Small intestine (tissue), 7 donors: ENCODE data around the gene LSM4. TPM values are rescaled to one million over a fixed set of nuclear protein-coding genes. Genes with fewer than 3 reads are reported as not detected.

Source experiments
- DNase-seq, 2 donors: peaks; one replicate each; pipeline versions ENCODE4 v3.0.0 to v3.0.0-alpha.2; 2013
- FAIRE-seq: peaks from 2 replicates; lab custom pipeline; 2012; peaks lifted over from hg19 to GRCh38; lab: Jason Lieb, UNC
- H3K27ac ChIP-seq, 3 donors: one replicate each; pipeline ENCODE4 v1.5.1; 2013; ENCODE audit warnings: low read length in 2 of 3, mild to moderate bottlenecking in 2 of 3, control low read depth in 1 of 3, inconsistent platforms in 1 of 3, low read depth in 1 of 3, moderate library complexity in 1 of 3
- H3K27me3 ChIP-seq, 3 donors: one replicate each; pipeline ENCODE4 v1.6.1; 2013; ENCODE audit warnings: low read length in 3 of 3, inconsistent platforms in 1 of 3; ENCODE audit not compliant: control insufficient read depth in 3 of 3, insufficient read depth in 3 of 3
- H3K36me3 ChIP-seq, 3 donors: one replicate each; pipeline ENCODE4 v1.6.1; 2013; ENCODE audit warnings: low read length in 3 of 3, inconsistent platforms in 1 of 3, low read depth in 1 of 3, mild to moderate bottlenecking in 1 of 3, moderate library complexity in 1 of 3; ENCODE audit not compliant: control insufficient read depth in 3 of 3, insufficient read depth in 2 of 3
- H3K4me1 ChIP-seq, 3 donors: one replicate each; pipeline ENCODE4 v1.6.1; 2013; ENCODE audit warnings: low read length in 2 of 3, inconsistent platforms in 1 of 3, low read depth in 1 of 3, mild to moderate bottlenecking in 1 of 3, moderate library complexity in 1 of 3; ENCODE audit not compliant: control insufficient read depth in 3 of 3, insufficient read depth in 2 of 3
- H3K4me3 ChIP-seq, 3 donors: one replicate each; pipeline ENCODE4 v1.5.1; 2013; ENCODE audit warnings: low read length in 3 of 3, control low read depth in 1 of 3, inconsistent platforms in 1 of 3, low read depth in 1 of 3, mild to moderate bottlenecking in 1 of 3, moderate library complexity in 1 of 3
- H3K9me3 ChIP-seq, 2 donors: one replicate each; pipeline ENCODE4 v1.6.1; 2013; ENCODE audit warnings: low read depth in 1 of 2, low read length in 1 of 2; ENCODE audit not compliant: control insufficient read depth in 2 of 2, insufficient read depth in 1 of 2
- WGBS, 3 donors: extraction: QIAGEN DNeasy Blood & Tissue Kit; methylation state at CpG; one replicate each; pipeline ENCODE4 v1.1.7; 2013; 5-methylcytosine and 5-hydroxymethylcytosine counted together
- polyA plus RNA-seq, 4 donors: library from polyadenylated mRNA; stranded (reverse) in 3 of 4; unstranded in 1 of 4; fragments of 200-250 nt in 3 of 4; fragments of 120-200 nt in 1 of 4; gene quantifications; one replicate each; pipeline versions ENCODE4 v1.2.1 to v1.2.3, GENCODE V29; 2013
- donor health status: healthy with polysubstance abuse.
- donor health status: control.
- donor health status: control.
- donor health status: Bipolar disorder and iron deficiency.
- donor health status: healthy.

The LSM4 gene
- polyA plus RNA-seq, 4 donors, result 102 to 269 (median 186) TPM

DNA sequence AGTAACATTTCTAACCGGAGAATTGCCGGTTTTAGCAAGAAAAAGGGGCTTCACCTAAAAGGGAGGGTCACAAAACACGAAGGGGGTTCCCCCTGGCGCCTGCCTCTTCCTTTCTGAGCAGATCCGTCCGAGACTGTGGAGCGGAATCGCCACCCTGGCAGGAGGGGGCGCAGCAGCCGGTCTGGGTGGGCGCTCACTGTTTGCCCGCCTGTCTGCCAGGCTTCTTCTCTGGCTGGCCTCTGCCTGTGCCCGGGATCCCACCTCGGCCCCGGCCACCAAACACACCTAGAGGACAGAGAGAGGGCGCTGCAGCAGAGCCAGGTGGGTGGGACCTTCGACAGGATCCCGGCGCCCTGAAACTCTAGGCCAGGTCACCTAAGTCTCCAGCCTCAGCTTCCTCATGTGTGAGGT is 15.6 kb downstream of the LSM4 start:
- Histone ChIP-seq H3K4me1 (peaks cover 7 to 63% (median 12%) of the 10 kb centered on the region in 3 donors), H3K4me3 (no peak overlapping the region), H3K9me3 (no peaks in the 10 kb centered on the region), H3K27me3 (no peaks in the 10 kb centered on the region), H3K27ac (peak overlapping the region; percentile 44 to 63 (median 50)), H3K36me3 (peaks cover 2 to 71% (median 4%) of the 10 kb centered on the region in 3 donors)
- FAIRE-seq, result no peak
- 71 to 90% (median 90%) methylated on average over 19 of the region's 19 CpGs for WGBS, 3 donors
- DNase-seq, result no peak

DNA sequence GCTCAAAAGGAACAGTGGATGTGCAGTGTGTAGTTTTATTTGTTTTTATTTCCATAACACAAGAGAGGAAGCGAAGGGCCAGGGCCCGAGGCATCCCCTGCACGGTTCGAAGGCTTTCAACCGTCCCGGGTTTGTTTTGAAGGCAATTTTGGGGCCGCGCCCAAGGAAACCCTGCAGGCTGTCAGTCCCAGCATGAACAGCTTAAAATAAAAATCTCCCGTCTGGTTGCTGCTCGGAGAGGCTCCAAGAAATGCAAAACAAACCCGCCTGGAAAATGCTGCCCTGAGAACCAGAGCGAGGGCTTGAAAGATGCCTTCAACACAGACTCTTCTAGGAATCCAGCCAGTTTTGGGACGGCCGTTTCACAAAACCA is 16.0 kb downstream of the LSM4 start:
- no peak for FAIRE-seq
- H3K27ac ChIP-seq, result peak overlapping the region in 2 of 3 donors; percentile 44 to 63

DNA sequence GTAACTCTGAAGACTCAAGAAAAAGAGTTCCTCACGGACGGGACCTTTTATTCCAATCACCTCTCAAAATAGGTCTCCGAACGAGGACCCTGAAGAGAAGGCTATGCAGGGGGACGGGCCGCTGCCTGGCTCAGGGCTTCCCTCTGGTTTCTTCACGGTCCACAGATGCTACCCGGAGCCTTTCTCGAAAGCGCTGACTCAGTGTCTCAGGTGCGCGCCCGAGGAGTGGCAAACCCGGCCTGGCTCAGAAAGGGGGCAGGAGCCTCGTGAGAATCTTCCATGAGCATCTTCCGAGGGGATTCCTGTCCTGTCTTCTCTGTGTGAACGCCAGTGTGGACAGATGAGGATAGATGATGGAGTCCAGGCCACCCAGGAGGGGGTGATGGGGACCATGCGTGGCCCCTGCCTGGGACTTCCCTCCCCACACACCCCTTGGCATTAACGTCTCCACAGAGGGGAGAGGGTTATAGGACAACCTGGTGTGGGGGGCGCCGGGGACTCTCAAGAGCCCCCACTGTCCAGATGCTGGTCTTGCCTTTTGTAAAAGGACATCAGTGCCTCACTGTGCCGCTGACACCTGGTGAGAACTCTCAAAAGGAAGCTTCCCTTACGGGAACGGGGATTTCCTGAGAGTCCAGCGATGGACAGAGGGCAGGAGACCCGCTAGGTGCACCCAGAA is 16.5 kb downstream of the LSM4 start:
- H3K36me3 ChIP-seq, result peaks cover 2 to 61% (median 4%) of the 10 kb centered on the region in 3 donors
- peak overlapping the region in 2 of 3 donors; percentile 63 to 97 for H3K27ac ChIP-seq
- no peaks in the 10 kb centered on the region for H3K9me3 ChIP-seq
- DNase-seq, result no peak
- peaks cover 7 to 53% (median 12%) of the 10 kb centered on the region in 3 donors for H3K4me1 ChIP-seq
- no peaks in the 10 kb centered on the region for H3K27me3 ChIP-seq
- no peak for FAIRE-seq
- 75 to 82% (median 82%) methylated on average over 26 of the region's 26 CpGs for WGBS, 3 donors
- no peak overlapping the region for H3K4me3 ChIP-seq

More for the DNA sequence above, 16.0 kb downstream of the LSM4 start:
- peaks cover 7 to 59% (median 12%) of the 10 kb centered on the region in 3 donors for H3K4me1 ChIP-seq
- no peak for DNase-seq
- no peaks in the 10 kb centered on the region for H3K27me3 ChIP-seq
- 51 to 78% (median 75%) methylated on average over 14 of the region's 14 CpGs for WGBS, 3 donors
- peaks cover 2 to 67% (median 4%) of the 10 kb centered on the region in 3 donors for H3K36me3 ChIP-seq
- no peak overlapping the region for H3K4me3 ChIP-seq
- H3K9me3 ChIP-seq, result no peaks in the 10 kb centered on the region

DNA sequence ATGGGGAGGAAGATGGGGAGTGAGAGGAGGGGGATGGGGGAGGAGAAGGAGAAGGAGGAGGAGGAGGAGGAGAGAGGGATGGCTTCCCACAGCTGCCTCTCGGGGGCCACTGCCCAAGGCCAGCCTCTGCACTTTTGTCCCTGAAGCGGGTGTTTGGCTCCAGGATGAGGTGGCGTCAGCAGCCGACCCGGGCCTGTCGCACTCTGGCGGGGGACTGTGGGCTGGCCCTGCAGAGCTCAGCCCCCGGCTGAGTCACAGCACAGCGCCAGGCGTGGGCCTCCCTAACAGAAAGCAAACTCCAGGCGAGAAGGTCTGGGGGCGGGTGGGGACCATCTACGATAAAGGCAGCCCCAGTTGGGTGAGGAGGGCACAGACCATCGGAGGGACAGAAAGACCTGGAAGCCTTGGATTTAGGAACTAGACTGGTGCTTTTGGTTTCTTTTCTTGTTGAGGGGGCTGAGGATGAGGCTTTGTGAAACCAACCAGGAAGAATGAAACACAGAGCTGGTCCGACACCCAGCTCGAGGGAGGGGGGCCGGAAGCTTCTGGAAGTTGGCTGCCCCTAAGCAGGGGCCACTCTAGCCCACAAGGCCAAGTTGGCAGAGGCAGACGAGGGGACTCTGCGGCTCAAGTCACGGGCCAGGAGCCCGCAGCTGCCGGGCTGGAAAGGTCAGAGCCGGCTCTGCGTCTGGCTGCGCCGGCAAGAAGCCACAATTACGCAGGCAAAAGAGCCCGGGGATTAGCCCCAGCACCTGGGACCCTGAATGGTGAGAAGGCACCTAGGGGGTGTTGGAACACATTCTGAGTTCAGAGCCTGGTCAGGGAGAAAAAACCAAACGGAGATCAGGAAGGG is 18.2 kb downstream of the LSM4 start:
- no peak for FAIRE-seq
- peak overlapping the region; percentile 24 to 45 (median 31) for H3K4me3 ChIP-seq
- peak; percentile 78 to 91 for DNase-seq
- peaks cover 3 to 41% (median 12%) of the 10 kb centered on the region in 3 donors for H3K4me1 ChIP-seq
- peak overlapping the region; percentile 79 to 100 (median 97) for H3K27ac ChIP-seq
- WGBS, 3 donors, result 1 to 9% (median 3%) methylated on average over 29 of the region's 29 CpGs
- peaks cover 2 to 46% (median 4%) of the 10 kb centered on the region in 3 donors for H3K36me3 ChIP-seq
- H3K27me3 ChIP-seq, result no peaks in the 10 kb centered on the region
- H3K9me3 ChIP-seq, result no peaks in the 10 kb centered on the region

DNA sequence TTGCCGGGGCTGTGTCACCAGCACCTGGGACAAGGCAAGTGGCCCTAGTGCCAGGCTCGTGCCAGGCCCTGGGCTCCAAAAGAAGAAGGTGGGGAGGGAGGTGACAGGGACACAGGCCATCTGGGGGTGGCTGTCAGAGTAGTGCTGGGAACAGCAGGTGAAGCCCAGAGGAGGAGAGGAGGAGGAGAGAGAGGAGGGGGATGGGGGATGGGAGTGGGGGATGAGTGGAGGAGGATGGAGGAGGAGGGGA is 18.7 kb downstream of the LSM4 start:
- H3K27me3 ChIP-seq, result no peaks in the 10 kb centered on the region
- H3K4me3 ChIP-seq, result peak overlapping the region in 2 of 3 donors; percentile 31 to 45
- WGBS, 3 donors, result 5 to 15% (median 7%) methylated on average over 2 of the region's 2 CpGs
- FAIRE-seq (no peak), DNase-seq (no peak)
- H3K9me3 ChIP-seq, result no peaks in the 10 kb centered on the region
- H3K4me1 ChIP-seq, result peaks cover 3 to 36% (median 12%) of the 10 kb centered on the region in 3 donors
- H3K27ac ChIP-seq, result peak overlapping the region; percentile 79 to 100 (median 97)
- peaks cover 0 to 41% (median 0%) of the 10 kb centered on the region in 3 donors for H3K36me3 ChIP-seq

DNA sequence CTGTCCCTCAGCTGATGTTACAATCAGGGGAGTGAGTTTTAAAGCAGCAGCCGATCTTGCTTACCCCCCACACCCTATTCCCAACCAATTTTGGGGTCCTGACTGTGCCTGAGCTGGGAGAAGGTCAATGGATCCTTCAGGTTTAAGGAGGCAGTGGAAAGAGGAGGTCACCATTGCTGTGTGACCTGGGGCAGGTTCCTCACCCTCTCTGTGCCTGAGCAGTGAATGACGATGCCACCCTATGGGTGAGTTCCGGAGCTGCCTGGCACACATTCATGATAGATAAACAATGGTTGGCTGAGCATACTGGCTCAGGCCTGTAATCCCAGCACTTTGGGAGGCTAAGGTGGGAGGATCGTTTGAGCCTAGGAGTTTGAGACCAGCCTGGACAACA is 21.2 kb downstream of the LSM4 start:
- Histone ChIP-seq H3K36me3 (peaks cover 0 to 17% (median 0%) of the 10 kb centered on the region in 3 donors), H3K27me3 (no peaks in the 10 kb centered on the region), H3K27ac (peak overlapping the region in 2 of 3 donors; percentile 59 to 66), H3K9me3 (no peaks in the 10 kb centered on the region), H3K4me1 (peaks cover 3 to 36% (median 12%) of the 10 kb centered on the region in 3 donors), H3K4me3 (no peak overlapping the region)
- FAIRE-seq, result no peak
- no peak for DNase-seq
- WGBS, 3 donors, result 50 to 77% (median 59%) methylated on average over 4 of the region's 4 CpGs

DNA sequence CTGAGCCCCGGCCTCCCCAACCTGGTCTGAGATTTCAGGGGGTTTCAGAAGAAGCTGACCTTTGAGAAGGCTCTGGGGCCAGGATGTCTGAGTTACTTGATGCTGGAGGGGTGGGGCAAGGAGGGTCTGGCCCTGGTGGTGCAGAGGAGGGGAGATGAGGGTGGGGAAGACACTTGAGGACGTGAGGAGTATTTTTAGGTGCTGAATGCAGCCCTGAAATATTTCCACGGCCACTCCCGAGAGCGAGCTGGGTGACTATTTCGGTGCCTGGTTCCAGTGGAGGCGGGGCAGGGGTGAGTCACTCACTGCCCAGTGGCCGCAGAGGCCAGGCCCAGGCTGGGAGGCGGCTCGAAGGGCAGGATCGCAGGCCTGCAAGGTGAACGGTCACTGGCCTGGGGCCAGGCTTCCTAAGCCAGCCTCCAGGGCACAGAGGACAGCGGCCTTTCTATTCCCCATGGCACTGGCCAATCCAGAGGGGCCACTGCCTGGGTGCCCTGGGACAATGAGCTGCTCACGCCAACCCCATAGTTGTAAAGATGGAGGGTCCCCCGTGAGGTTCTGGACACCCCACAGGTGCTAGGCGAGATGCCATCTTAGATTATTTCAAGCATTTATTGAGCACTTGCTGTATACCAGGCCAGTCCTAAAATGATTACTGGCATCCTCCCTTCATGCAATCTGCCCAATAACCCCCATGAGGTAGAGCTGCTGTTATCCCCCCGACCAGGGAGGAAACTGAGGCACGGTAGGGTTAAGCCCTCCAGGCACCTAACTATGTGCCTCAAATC is 21.8 kb downstream of the LSM4 start:
- FAIRE-seq (no peak), DNase-seq (peak in 1 of 2 donors; percentile 74)
- H3K27me3 ChIP-seq, result no peaks in the 10 kb centered on the region
- no peaks in the 10 kb centered on the region for H3K9me3 ChIP-seq
- H3K36me3 ChIP-seq, result peaks cover 0 to 11% (median 0%) of the 10 kb centered on the region in 3 donors
- peak overlapping the region in 2 of 3 donors; percentile 66 to 78 for H3K27ac ChIP-seq
- H3K4me1 ChIP-seq, result peaks cover 3 to 36% (median 11%) of the 10 kb centered on the region in 3 donors
- 48 to 60% (median 58%) methylated on average over 18 of the region's 18 CpGs for WGBS, 3 donors
- no peak overlapping the region for H3K4me3 ChIP-seq

DNA sequence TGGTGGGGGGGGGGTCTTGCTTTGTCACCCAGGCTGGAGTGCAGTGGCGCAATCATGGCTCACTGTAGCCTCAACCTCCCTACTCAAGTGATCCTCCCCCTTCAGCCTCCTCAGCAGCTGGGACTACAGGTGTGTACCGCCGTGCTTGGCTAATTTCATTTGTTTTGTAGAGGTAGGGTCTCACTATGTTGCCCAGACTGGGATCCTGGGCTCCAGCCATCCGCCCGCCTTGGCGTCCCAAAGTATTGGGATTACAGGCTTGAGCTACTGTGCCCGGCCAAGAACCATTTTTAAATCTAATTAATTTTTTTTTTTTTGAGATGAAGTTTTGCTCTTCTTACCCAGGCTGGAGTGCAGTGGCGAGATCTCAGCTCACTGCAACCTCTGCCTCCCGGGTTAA is 23.2 kb downstream of the LSM4 start:
- DNase-seq (no peak), FAIRE-seq (no peak)
- no peak overlapping the region for H3K4me3 ChIP-seq
- no peaks in the 10 kb centered on the region for H3K36me3 ChIP-seq
- H3K4me1 ChIP-seq, result peaks cover 3 to 24% (median 3%) of the 10 kb centered on the region in 3 donors
- H3K27me3 ChIP-seq, result peaks cover 0 to 3% (median 0%) of the 10 kb centered on the region in 3 donors
- 90 to 92% (median 91%) methylated on average over 9 of the region's 9 CpGs for WGBS, 3 donors
- no peak overlapping the region for H3K27ac ChIP-seq
- no peaks in the 10 kb centered on the region for H3K9me3 ChIP-seq
